ENCODE data around the gene RAB31.

- TF ChIP-seq HMGXB4 (CRISPR knock-in tag; IDR thresholded peaks at IDR 0.05; ENCODE audit: borderline replicate concordance) = no peak
- TF ChIP-seq, protein P1, sequence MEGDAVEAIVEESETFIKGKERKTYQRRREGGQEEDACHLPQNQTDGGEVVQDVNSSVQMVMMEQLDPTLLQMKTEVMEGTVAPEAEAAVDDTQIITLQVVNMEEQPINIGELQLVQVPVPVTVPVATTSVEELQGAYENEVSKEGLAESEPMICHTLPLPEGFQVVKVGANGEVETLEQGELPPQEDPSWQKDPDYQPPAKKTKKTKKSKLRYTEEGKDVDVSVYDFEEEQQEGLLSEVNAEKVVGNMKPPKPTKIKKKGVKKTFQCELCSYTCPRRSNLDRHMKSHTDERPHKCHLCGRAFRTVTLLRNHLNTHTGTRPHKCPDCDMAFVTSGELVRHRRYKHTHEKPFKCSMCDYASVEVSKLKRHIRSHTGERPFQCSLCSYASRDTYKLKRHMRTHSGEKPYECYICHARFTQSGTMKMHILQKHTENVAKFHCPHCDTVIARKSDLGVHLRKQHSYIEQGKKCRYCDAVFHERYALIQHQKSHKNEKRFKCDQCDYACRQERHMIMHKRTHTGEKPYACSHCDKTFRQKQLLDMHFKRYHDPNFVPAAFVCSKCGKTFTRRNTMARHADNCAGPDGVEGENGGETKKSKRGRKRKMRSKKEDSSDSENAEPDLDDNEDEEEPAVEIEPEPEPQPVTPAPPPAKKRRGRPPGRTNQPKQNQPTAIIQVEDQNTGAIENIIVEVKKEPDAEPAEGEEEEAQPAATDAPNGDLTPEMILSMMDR (IDR thresholded peaks at IDR 0.05) = no peak
- TF ChIP-seq ZFP36 (IDR thresholded peaks at IDR 0.05; ENCODE audit: borderline replicate concordance, partially characterized antibody) = no peak
- TF ChIP-seq CHD4 (IDR thresholded peaks at IDR 0.05; ENCODE audit: borderline replicate concordance) = no peak
These were observed 131.8 kb downstream of the RAB31 start for GRCh38 chr18:9839853-9840252.

All from A549 (cell line).